ENCODE measurements around the gene CDH4. TPM values are rescaled to one million over a fixed set of nuclear protein-coding genes. Genes with fewer than 3 reads are reported as not detected.

The CDH4 gene
- total RNA-seq, 1 experiment from 2014 or later, result 5.3 TPM

DNA sequence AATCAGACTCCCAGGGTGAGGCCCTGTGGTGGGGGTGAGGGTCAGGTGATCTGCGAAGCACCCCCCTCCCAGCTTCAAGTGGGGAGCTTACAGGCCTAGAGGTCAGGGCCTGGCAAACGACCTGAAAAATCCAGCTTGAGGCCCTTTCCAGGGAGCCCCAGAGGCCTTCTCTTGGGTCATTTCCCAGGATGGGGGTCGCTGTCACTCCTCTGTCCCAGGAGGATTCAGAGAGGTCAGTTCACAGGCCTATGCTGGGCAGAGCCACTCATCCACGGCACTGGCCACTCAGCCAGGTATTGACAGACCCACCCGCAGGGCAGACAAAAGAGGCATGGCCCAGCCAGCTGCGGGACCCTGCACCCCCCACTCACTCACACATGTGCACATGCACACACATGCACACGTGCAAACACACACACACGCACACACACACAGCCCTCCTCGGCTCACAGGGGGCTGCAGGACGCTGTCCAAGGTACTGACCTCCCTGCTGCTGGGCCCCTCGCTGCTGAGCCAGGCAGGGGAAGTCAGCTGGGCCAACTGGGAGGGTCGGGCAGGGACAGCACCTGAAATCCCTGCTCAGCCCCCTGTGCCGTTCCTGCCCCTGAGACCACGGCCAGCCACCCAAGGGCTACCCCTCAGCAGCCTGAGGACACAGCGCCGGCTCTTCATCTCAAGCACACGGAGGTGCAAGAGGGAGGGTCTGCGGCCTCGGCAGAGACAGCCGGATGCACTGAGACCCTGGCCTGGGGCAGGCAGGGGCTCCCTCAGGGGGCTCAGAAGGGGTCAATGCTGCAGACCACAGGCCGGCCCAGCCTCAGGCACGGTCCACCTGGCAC lies 699.9 kb downstream of the CDH4 start (continued):
- TF ChIP-seq ATF1 (CRISPR knock-in tag; IDR thresholded peaks at IDR 0.05) (no peak), STAT6 (CRISPR knock-in tag; conservative IDR thresholded peaks at IDR 0.05; ENCODE audit: low read depth) (0 out of 2 replicates have a peak, but pooled peaks have one; percentile 86), FOXP1 (CRISPR knock-in tag; IDR thresholded peaks at IDR 0.05; ENCODE audit: borderline replicate concordance) (peak; percentile 99), USF2 (CRISPR knock-in tag; IDR thresholded peaks at IDR 0.05) (peak; percentile 34; the same call in 1 of the 2 replicates), ZNF219 (CRISPR knock-in tag; IDR thresholded peaks at IDR 0.05; ENCODE audit: borderline replicate concordance) (peak; percentile 91), HMGA2 (CRISPR knock-in tag; IDR thresholded peaks at IDR 0.05) (no peak), ZNF671 (CRISPR knock-in tag; IDR thresholded peaks at IDR 0.05) (no peak), CDX4 (CRISPR knock-in tag; IDR thresholded peaks at IDR 0.05; ENCODE audit: borderline replicate concordance) (no peak), ERG (CRISPR knock-in tag; IDR thresholded peaks at IDR 0.05) (no peak), HMGXB4 (CRISPR knock-in tag; IDR thresholded peaks at IDR 0.05) (no peak), ETV6 (CRISPR knock-in tag; IDR thresholded peaks at IDR 0.05) (peak; percentile 96), NR2C2 (CRISPR knock-in tag; IDR thresholded peaks at IDR 0.05) (peak; percentile 76), ZNF532 (CRISPR knock-in tag; IDR thresholded peaks at IDR 0.05; ENCODE audit: borderline replicate concordance) (no peak), TP53 (CRISPR knock-in tag; IDR thresholded peaks at IDR 0.05) (peak; percentile 95), FOXP4 (CRISPR knock-in tag; IDR thresholded peaks at IDR 0.05) (peak; percentile 99), MXD4 (CRISPR knock-in tag; IDR thresholded peaks at IDR 0.05; ENCODE audit: borderline replicate concordance) (no peak), KAT7 (CRISPR knock-in tag; IDR thresholded peaks at IDR 0.05; ENCODE audit: borderline replicate concordance) (peak; percentile 70; the same call in 1 of the 2 replicates)
- TF ChIP-seq, protein P1, sequence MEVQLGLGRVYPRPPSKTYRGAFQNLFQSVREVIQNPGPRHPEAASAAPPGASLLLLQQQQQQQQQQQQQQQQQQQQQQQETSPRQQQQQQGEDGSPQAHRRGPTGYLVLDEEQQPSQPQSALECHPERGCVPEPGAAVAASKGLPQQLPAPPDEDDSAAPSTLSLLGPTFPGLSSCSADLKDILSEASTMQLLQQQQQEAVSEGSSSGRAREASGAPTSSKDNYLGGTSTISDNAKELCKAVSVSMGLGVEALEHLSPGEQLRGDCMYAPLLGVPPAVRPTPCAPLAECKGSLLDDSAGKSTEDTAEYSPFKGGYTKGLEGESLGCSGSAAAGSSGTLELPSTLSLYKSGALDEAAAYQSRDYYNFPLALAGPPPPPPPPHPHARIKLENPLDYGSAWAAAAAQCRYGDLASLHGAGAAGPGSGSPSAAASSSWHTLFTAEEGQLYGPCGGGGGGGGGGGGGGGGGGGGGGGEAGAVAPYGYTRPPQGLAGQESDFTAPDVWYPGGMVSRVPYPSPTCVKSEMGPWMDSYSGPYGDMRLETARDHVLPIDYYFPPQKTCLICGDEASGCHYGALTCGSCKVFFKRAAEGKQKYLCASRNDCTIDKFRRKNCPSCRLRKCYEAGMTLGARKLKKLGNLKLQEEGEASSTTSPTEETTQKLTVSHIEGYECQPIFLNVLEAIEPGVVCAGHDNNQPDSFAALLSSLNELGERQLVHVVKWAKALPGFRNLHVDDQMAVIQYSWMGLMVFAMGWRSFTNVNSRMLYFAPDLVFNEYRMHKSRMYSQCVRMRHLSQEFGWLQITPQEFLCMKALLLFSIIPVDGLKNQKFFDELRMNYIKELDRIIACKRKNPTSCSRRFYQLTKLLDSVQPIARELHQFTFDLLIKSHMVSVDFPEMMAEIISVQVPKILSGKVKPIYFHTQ (CRISPR knock-in tag; IDR thresholded peaks at IDR 0.05), result no peak
